Kidney (tissue), 14 donors: ENCODE results near the gene KLF1. TPM values are rescaled to one million over a fixed set of nuclear protein-coding genes. Genes with fewer than 3 reads are reported as not detected.
A peak's percentile ranks its signal among the peaks of the same experiment; 100 is the strongest.

Experiments used
- DNase-seq, 5 donors: peaks; one replicate each; pipeline ENCODE4 v3.0.0-alpha.2; 2013 to 2020
- FAIRE-seq: peaks from 2 replicates; lab custom pipeline; 2012; peaks lifted over from hg19 to GRCh38; lab: Jason Lieb, UNC
- H3K27ac ChIP-seq, 2 donors: one replicate each; pipeline ENCODE4 v1.7.0; 2013; ENCODE audit warnings: low read depth in 2 of 2, low read length in 2 of 2, inconsistent platforms in 1 of 2
- H3K27me3 ChIP-seq: one replicate; pipeline ENCODE4 v1.7.1; 2013; ENCODE audit warnings: low read length, inconsistent platforms; ENCODE audit not compliant: control insufficient read depth, insufficient read depth
- H3K36me3 ChIP-seq, 3 donors: one replicate each; pipeline versions ENCODE4 v1.7.0 to v1.7.1; 2013; ENCODE audit warnings: low read length in 3 of 3, control low read depth in 1 of 3, inconsistent platforms in 1 of 3; ENCODE audit not compliant: insufficient read depth in 3 of 3, control insufficient read depth in 2 of 3
- H3K4me1 ChIP-seq, 3 donors: one replicate each; pipeline versions ENCODE4 v1.7.0 to v1.7.1; 2013; ENCODE audit warnings: low read length in 3 of 3, inconsistent platforms in 1 of 3, low read depth in 1 of 3; ENCODE audit not compliant: control insufficient read depth in 2 of 3, insufficient read depth in 2 of 3
- H3K4me3 ChIP-seq, 3 donors: one replicate each; pipeline versions ENCODE4 v1.7.0 to v1.8.1; 2013; ENCODE audit warnings: low read length in 3 of 3, control low read depth in 1 of 3, inconsistent platforms in 1 of 3
- H3K9ac ChIP-seq, 3 donors: one replicate each; pipeline versions ENCODE4 v1.7.0 to v1.7.1; 2013; ENCODE audit warnings: low read length in 3 of 3, control low read depth in 1 of 3, inconsistent platforms in 1 of 3
- H3K9me3 ChIP-seq, 3 donors: one replicate each; pipeline versions ENCODE4 v1.7.0 to v1.7.1; 2013; ENCODE audit warnings: low read length in 3 of 3, control low read depth in 1 of 3, inconsistent platforms in 1 of 3; ENCODE audit not compliant: control insufficient read depth in 2 of 3, insufficient read depth in 1 of 3
- intact Hi-C: fragments of 100-400 bp; cut with DNase I; formaldehyde crosslinking; loops from one replicate; pipeline ENCODE4 v1.11.1; 2022
- polyA plus RNA-seq: library from polyadenylated mRNA; stranded (reverse); fragments of 350-450 nt; fragmentation: Illumina TruSeq; extraction: RNeasy Lipid Tissue Mini Kit (QIAGEN cat#74804); gene quantifications from one replicate; pipeline ENCODE4 v1.2.3, GENCODE V29; 2014; ENCODE audit warnings: low read depth, low replicate concordance; ENCODE audit not compliant: insufficient read depth
- total RNA-seq: library from RNA; stranded (reverse); fragmentation: NEBNext Ultra II Directional; extraction: Animal tissue kit (Norgen Biotek cat#: 25700); gene quantifications from one replicate; pipeline ENCODE4 v1.2.1, GENCODE V29; 2021
- TF ChIP-seq, protein P1 (sequence below): IDR thresholded peaks from 3 replicates; pipeline ENCODE4 v1.5.1; 2012; ENCODE audit warnings: mild to moderate bottlenecking, moderate library complexity, borderline replicate concordance; ENCODE audit not compliant: insufficient read depth; ENCODE audit errors: extremely low read depth
- donor health status: control.
- donor health status: control.
- donor health status: control.
- donor health status: control.
- donor health status: control.
- donor health status: DM: yes; HTN: yes; CAD: no.
- donor health status: Normal renal cell carcinoma (clear cell type).

The KLF1 gene
- total and polyA plus RNA-seq, 2 donors from 2014 or later: not detected

DNA sequence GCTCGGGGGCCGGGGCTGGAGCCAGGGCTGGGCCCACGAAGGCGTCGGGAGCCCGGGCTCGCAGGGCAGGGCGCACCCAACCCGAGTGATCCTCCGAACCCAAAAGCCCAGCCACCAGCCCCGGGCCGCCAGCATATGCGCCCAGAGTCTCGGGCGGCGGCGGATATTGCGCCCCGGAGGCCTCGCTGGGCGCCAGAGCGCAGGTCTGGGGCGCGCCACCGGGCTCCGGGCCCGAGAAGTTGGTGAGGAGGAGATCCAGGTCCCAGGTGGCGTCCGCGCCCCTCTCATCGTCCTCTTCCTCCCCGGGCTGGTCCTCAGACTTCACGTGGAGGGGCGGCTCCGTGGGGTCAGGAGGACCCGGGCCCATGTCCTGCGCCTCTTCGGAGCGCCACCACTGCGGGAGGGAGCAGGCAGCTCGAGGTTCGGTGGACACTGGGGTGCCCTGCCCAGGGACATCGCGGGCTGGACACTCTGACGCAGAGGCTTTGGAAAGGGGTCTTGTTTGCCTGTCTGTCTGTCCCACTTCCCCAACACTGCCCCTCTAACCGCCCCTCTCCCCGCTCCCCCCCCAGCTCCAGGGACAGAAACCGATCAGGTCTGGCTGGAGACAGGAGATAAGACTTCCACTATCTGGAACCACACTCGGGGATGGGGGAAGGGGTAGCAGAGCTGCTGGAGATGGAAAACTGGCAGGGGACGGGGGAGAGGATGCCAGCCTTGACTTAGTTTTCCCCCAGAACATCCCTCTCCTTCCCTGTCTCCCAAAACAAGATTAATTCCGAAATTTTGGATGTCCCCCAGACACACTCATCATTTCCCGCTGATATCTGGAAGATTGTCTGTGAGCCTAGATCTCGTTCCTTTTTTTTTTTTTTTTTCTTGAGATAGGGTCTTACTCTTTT lies 1.0 kb downstream of the KLF1 start:
- Histone ChIP-seq H3K9me3 (no peaks in the 10 kb centered on the region), H3K27me3 (peaks cover 8% of the 10 kb centered on the region), H3K36me3 (no peaks in the 10 kb centered on the region), H3K4me3 (no peak overlapping the region), H3K27ac (no peak overlapping the region), H3K9ac (no peak overlapping the region), H3K4me1 (peaks cover 0 to 4% (median 0%) of the 10 kb centered on the region in 3 donors)
- intact Hi-C loops: no loop called here
- no peak for DNase-seq
- FAIRE-seq: no peak
- TF ChIP-seq, protein P1, sequence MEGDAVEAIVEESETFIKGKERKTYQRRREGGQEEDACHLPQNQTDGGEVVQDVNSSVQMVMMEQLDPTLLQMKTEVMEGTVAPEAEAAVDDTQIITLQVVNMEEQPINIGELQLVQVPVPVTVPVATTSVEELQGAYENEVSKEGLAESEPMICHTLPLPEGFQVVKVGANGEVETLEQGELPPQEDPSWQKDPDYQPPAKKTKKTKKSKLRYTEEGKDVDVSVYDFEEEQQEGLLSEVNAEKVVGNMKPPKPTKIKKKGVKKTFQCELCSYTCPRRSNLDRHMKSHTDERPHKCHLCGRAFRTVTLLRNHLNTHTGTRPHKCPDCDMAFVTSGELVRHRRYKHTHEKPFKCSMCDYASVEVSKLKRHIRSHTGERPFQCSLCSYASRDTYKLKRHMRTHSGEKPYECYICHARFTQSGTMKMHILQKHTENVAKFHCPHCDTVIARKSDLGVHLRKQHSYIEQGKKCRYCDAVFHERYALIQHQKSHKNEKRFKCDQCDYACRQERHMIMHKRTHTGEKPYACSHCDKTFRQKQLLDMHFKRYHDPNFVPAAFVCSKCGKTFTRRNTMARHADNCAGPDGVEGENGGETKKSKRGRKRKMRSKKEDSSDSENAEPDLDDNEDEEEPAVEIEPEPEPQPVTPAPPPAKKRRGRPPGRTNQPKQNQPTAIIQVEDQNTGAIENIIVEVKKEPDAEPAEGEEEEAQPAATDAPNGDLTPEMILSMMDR: no peak

DNA sequence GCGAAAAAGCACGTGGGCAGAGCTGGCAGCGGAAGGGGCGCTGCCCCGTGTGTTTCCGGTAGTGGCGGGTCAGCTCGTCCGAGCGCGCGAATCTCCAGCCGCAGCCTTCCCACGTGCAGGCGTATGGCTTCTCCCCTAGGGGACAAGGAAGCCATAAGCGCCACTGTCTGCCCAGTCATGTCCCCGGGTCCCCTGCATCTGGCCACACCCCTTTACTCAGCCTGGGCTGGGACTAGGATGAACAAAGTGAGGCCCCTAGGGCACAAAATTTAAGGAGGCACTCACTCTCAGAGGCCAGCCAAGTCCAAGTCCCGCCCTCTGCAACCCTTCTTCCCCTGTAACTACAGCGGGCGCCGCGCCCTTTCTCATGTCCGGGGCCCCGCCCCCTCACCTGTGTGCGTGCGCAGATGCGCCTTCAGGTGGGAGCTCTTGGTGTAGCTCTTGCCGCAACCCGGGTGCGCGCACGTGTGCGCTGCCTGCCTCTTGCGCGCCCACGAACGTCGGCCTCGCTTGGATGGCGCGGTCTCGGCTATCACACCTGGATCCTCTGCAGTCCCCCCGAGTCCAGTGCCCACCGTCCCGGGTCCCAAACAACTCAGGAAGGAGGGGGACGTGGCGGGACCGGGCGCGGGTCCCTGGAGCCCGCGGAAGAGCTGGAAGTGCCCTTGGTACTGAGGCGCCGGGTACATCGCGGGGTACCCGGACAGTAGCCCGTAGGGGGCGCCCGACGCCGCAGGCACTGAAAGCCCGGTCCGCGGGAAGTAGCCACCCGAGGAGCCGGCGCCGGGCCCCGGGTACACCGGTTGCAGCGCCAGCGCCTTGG lies 1.9 kb downstream of the KLF1 start:
- TF ChIP-seq, protein P1: peak; percentile 42
- FAIRE-seq: no peak
- DNase-seq: peak; percentile 71 to 92 (median 79)
- peaks cover 0 to 2% (median 0%) of the 10 kb centered on the region in 3 donors for H3K4me1 ChIP-seq
- H3K4me3 ChIP-seq: peak overlapping the region in 1 of 3 donors; percentile 17
- H3K9me3 ChIP-seq: no peaks in the 10 kb centered on the region
- H3K9ac ChIP-seq: no peak overlapping the region
- no peak overlapping the region for H3K27ac ChIP-seq
- intact Hi-C loops: no loop called here
- H3K27me3 ChIP-seq: peaks cover 8% of the 10 kb centered on the region
- H3K36me3 ChIP-seq: no peaks in the 10 kb centered on the region

DNA sequence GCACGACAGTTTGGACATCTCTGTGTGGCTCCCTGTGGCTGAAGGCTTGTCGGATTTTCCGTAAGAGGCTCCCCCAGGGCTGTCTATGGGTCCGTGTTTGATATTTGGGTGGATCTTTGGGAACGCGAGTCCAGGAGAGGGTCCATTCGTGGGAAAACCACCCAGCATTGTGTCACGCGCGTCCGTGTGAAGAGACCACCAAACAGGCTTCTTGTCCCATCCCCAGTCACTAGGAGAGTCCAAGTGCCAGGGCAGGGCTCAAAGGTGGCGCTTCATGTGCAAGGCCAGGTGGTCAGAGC lies 2.4 kb downstream of the KLF1 start:
- Histone ChIP-seq H3K4me3 (peak overlapping the region in 1 of 3 donors; percentile 17), H3K27ac (no peak overlapping the region)
- TF ChIP-seq, protein P1: no peak

More for the DNA sequence above, 2.4 kb downstream of the KLF1 start:
- DNase-seq (no peak), FAIRE-seq (no peak)
- Histone ChIP-seq H3K4me1 (peaks cover 0 to 2% (median 0%) of the 10 kb centered on the region in 3 donors), H3K27me3 (peaks cover 8% of the 10 kb centered on the region), H3K9me3 (no peaks in the 10 kb centered on the region), H3K36me3 (no peaks in the 10 kb centered on the region), H3K9ac (no peak overlapping the region)
- intact Hi-C loops: no loop called here
